HL-60/S4 treated with phorbol 12-myristate 13-acetate at 8.2 ng/mL for 4 days and 3 days (cell line): Measurements from ENCODE around the gene THAP5.
"Not testable (repeated sequence)": the region's sequence is repeated elsewhere in the genome, so short reads cannot be mapped to it uniquely, and the experiment has no call there.

Experiments
- in situ Hi-C: fragments of 300-500 bp; cut with MboI; formaldehyde crosslinking; loops from 2 replicates; pipeline ENCODE4 v1.15.0; 2022; ENCODE audit warnings: low sequenced_read_pairs

Gene THAP5

GRCh38 chr7:108585843-108586242 lies 16.3 kb upstream of the THAP5 start:
- in situ Hi-C loops: no loop called here

- in situ Hi-C loops: no loop called here
Measured at GRCh38 chr7:108584211-108584610, 14.7 kb upstream of the THAP5 start.

GRCh38 chr7:108581655-108582491 lies 12.4 kb upstream of the THAP5 start:
- in situ Hi-C loops: no loop called here

- in situ Hi-C loops: no loop called here
Measured at GRCh38 chr7:108580298-108580697, 10.8 kb upstream of the THAP5 start.

- in situ Hi-C loops: no loop called here
Measured at GRCh38 chr7:108578937-108579336, 9.4 kb upstream of the THAP5 start.

- in situ Hi-C loops: no loop called here
Measured at GRCh38 chr7:108576116-108576515, 6.6 kb upstream of the THAP5 start.

- in situ Hi-C loops: no loop called here
Measured at GRCh38 chr7:108575156-108575555, 5.7 kb upstream of the THAP5 start.

GRCh38 chr7:108572480-108572879 lies 3.0 kb upstream of the THAP5 start:
- in situ Hi-C loops: no loop called here

GRCh38 chr7:108570146-108570755 lies 745 bp upstream of the THAP5 start:
- in situ Hi-C loops: no loop called here

GRCh38 chr7:108568801-108569380 lies 615 bp downstream of the THAP5 start:
- in situ Hi-C loops: no loop called here

GRCh38 chr7:108565987-108566386 lies 3.5 kb downstream of the THAP5 start:
- in situ Hi-C loops: no loop called here

GRCh38 chr7:108561047-108561619 lies 8.4 kb downstream of the THAP5 start:
- in situ Hi-C loops: no loop called here

- in situ Hi-C loops: no loop called here
Measured at GRCh38 chr7:108559253-108559652, 10.3 kb downstream of the THAP5 start.

GRCh38 chr7:108557617-108558016 lies 11.9 kb downstream of the THAP5 start:
- in situ Hi-C loops: no loop called here

- in situ Hi-C loops: no loop called here
Measured at GRCh38 chr7:108557191-108557590, 12.3 kb downstream of the THAP5 start.

- in situ Hi-C loops: not testable (repeated sequence)
Measured at GRCh38 chr7:108556665-108557064, 12.8 kb downstream of the THAP5 start.

- in situ Hi-C loops: not testable (repeated sequence)
Measured at GRCh38 chr7:108548141-108548896, 21.2 kb downstream of the THAP5 start.

- in situ Hi-C loops: no loop called here
Measured at GRCh38 chr7:108541478-108541877, 28.0 kb downstream of the THAP5 start.

- in situ Hi-C loops: not testable (repeated sequence)
Measured at GRCh38 chr7:108538685-108539084, 30.8 kb downstream of the THAP5 start.

- in situ Hi-C loops: not testable (repeated sequence)
Measured at GRCh38 chr7:108538236-108538635, 31.3 kb downstream of the THAP5 start.

- in situ Hi-C loops: no loop called here
Measured at GRCh38 chr7:108537229-108537628, 32.3 kb downstream of the THAP5 start.
